Measurements from ENCODE around the gene SPRR4. TPM values are rescaled to one million over a fixed set of nuclear protein-coding genes. Genes with fewer than 3 reads are reported as not detected.

The SPRR4 gene
- total RNA-seq, 1 donor from 2014 or later = not detected

- Histone ChIP-seq H3K36me3 (ENCODE audit: control insufficient read depth, insufficient read depth, low read length) (no peaks in the 10 kb centered on the region), H3K4me3 (ENCODE audit: low read depth, low read length) (no peak overlapping the region), H3K27me3 (ENCODE audit: control insufficient read depth, insufficient read depth, low read length) (no peaks in the 10 kb centered on the region)
- DNase-seq (ENCODE audit: low read depth) = no peak
- no peak for TF ChIP-seq CTCF (IDR thresholded peaks at IDR 0.05; ENCODE audit: insufficient read depth, low read length, poor library complexity, severe bottlenecking)
Observed at GRCh38 chr1:152940614-152941013, 29.8 kb upstream of the SPRR4 start.

GRCh38 chr1:152941037-152941711 lies 29.3 kb upstream of the SPRR4 start:
- DNase-seq (ENCODE audit: low read depth) = no peak
- Histone ChIP-seq H3K36me3 (ENCODE audit: control insufficient read depth, insufficient read depth, low read length) (no peaks in the 10 kb centered on the region), H3K27me3 (ENCODE audit: control insufficient read depth, insufficient read depth, low read length) (no peaks in the 10 kb centered on the region), H3K4me3 (ENCODE audit: low read depth, low read length) (no peak overlapping the region)
- TF ChIP-seq CTCF (IDR thresholded peaks at IDR 0.05; ENCODE audit: insufficient read depth, low read length, poor library complexity, severe bottlenecking) = no peak

- TF ChIP-seq CTCF (IDR thresholded peaks at IDR 0.05; ENCODE audit: insufficient read depth, low read length, poor library complexity, severe bottlenecking) = no peak
- H3K4me3 ChIP-seq (ENCODE audit: low read depth, low read length) = no peak overlapping the region
- no peak for DNase-seq (ENCODE audit: low read depth)
- no peaks in the 10 kb centered on the region for H3K27me3 ChIP-seq (ENCODE audit: control insufficient read depth, insufficient read depth, low read length)
- H3K36me3 ChIP-seq (ENCODE audit: control insufficient read depth, insufficient read depth, low read length) = no peaks in the 10 kb centered on the region
Observed at GRCh38 chr1:152942161-152942560, 28.3 kb upstream of the SPRR4 start.

GRCh38 chr1:152946248-152946647 lies 24.2 kb upstream of the SPRR4 start:
- TF ChIP-seq CTCF (IDR thresholded peaks at IDR 0.05; ENCODE audit: insufficient read depth, low read length, poor library complexity, severe bottlenecking) = no peak
- no peak for DNase-seq (ENCODE audit: low read depth)
- H3K36me3 ChIP-seq (ENCODE audit: control insufficient read depth, insufficient read depth, low read length) = no peaks in the 10 kb centered on the region

GRCh38 chr1:152946651-152947256 lies 23.7 kb upstream of the SPRR4 start, which contains the start of gene SPRR5:
SPRR5 (plus strand) TSS chr1:152947206; CDS start chr1:152948555, 1,349 bp downstream.
- Histone ChIP-seq H3K27me3 (ENCODE audit: control insufficient read depth, insufficient read depth, low read length) (no peaks in the 10 kb centered on the region), H3K36me3 (ENCODE audit: control insufficient read depth, insufficient read depth, low read length) (no peaks in the 10 kb centered on the region), H3K4me3 (ENCODE audit: low read depth, low read length) (no peak within 1 kb of the TSS)
- no peak for TF ChIP-seq CTCF (IDR thresholded peaks at IDR 0.05; ENCODE audit: insufficient read depth, low read length, poor library complexity, severe bottlenecking)
- no peak for DNase-seq (ENCODE audit: low read depth)

More at GRCh38 chr1:152946248-152946647, 24.2 kb upstream of the SPRR4 start:
- H3K4me3 ChIP-seq (ENCODE audit: low read depth, low read length) = no peak overlapping the region
- no peaks in the 10 kb centered on the region for H3K27me3 ChIP-seq (ENCODE audit: control insufficient read depth, insufficient read depth, low read length)
